Measurements from ENCODE around the gene CBR4. TPM values are rescaled to one million over a fixed set of nuclear protein-coding genes. Genes with fewer than 3 reads are reported as not detected.

The CBR4 gene
- total RNA-seq, 2 experiments from 2014 or later, result 21.9 to 40.9 TPM

DNA sequence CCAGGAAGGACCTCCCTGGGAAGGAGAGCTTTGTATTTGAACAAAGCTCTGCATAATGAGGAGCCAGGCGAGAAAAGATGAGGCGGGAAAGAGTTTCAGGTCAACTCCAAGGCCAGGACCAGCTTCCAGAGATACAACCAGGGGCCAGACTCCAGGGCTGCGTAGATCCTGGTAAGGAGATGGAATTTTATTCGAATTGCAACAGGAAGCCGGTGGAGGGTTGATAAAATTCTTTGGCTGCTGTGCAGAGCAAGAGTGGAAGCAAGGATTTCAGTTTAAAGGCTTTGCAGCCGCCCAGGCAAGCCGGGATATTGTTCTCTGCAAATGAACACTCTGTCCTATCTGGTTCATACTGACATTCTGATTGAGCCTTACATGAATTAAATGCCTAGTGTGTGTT is 40.2 kb upstream of the CBR4 start:
- DNase-seq (ENCODE audit: low spot score), result no peak
- TF ChIP-seq EZH2phosphoT487 (IDR thresholded peaks at IDR 0.05; ENCODE audit: borderline replicate concordance, low read depth, low read length) (no peak), CTCF (conservative IDR thresholded peaks at IDR 0.05; ENCODE audit: low read length) (no peak)
- H2AFZ ChIP-seq (ENCODE audit: low read length), result no peak overlapping the region
- no peak overlapping the region for H3K4me2 ChIP-seq (ENCODE audit: low read length)
- no peak overlapping the region for H3K27ac ChIP-seq (ENCODE audit: low read depth, low read length, poor library complexity, severe bottlenecking)
- intact Hi-C loops (cut with micrococcal nuclease; ENCODE audit: unreplicated experiment), result no loop called here
- H3K79me2 ChIP-seq (ENCODE audit: insufficient read depth, low read depth, low read length), result no peaks in the 10 kb centered on the region
- no peaks in the 10 kb centered on the region for H3K9me3 ChIP-seq (ENCODE audit: low read length)
- BruUV-seq (replicated peaks), result no TSS peak
- no peaks in the 10 kb centered on the region for H3K4me1 ChIP-seq (ENCODE audit: insufficient read depth, low read length, poor library complexity, severe bottlenecking)
- no peaks in the 10 kb centered on the region for H3K36me3 ChIP-seq (ENCODE audit: insufficient read depth, low read length)
- no peaks in the 10 kb centered on the region for H3K9me2 ChIP-seq (ENCODE audit: insufficient read depth, low read length)
- POLR2A ChIA-PET, result no interaction called here
- CTCF ChIA-PET (ENCODE audit: unreplicated experiment), result no interaction called here
- H3K4me3 ChIP-seq (ENCODE audit: low read depth, low read length, poor library complexity, severe bottlenecking), result no peak overlapping the region
- no peaks in the 10 kb centered on the region for H4K20me1 ChIP-seq (ENCODE audit: insufficient read depth, low read length)

DNA sequence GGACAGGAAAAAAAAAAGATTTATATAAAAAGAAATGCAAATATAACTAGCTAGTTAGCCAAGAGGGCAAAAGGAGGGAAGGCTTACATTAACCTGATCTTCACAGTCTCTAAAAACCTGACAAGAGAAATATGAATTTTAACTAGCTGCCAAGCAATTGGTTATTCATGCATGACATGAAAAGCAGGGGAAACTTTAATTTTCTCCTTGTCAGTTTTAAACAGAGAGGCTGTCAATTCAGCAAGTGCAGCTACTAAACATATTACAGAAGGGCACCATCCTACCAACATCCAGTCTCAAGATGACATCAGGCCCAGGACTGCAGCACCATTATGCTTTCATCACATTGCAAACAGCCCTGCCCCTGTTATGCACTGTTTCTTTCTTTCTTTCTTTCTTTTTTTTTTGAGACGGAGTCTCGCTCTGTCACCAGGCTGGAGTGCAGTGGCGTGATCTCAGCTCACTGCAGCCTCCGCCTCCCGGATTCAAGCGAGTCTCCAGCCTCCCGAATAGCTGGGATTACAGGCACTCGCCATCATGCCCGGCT is 38.9 kb upstream of the CBR4 start:
- POLR2A ChIA-PET, result no interaction called here
- Histone ChIP-seq H3K4me3 (ENCODE audit: low read depth, low read length, poor library complexity, severe bottlenecking) (no peak overlapping the region), H3K79me2 (ENCODE audit: insufficient read depth, low read depth, low read length) (no peaks in the 10 kb centered on the region), H3K9me3 (ENCODE audit: low read length) (no peaks in the 10 kb centered on the region), H3K36me3 (ENCODE audit: insufficient read depth, low read length) (no peaks in the 10 kb centered on the region), H2AFZ (ENCODE audit: low read length) (no peak overlapping the region), H3K27ac (ENCODE audit: low read depth, low read length, poor library complexity, severe bottlenecking) (no peak overlapping the region), H3K4me2 (ENCODE audit: low read length) (no peak overlapping the region), H3K9me2 (ENCODE audit: insufficient read depth, low read length) (no peaks in the 10 kb centered on the region), H4K20me1 (ENCODE audit: insufficient read depth, low read length) (no peaks in the 10 kb centered on the region), H3K4me1 (ENCODE audit: insufficient read depth, low read length, poor library complexity, severe bottlenecking) (no peaks in the 10 kb centered on the region)
- TF ChIP-seq EZH2phosphoT487 (IDR thresholded peaks at IDR 0.05; ENCODE audit: borderline replicate concordance, low read depth, low read length) (no peak), CTCF (conservative IDR thresholded peaks at IDR 0.05; ENCODE audit: low read length) (no peak)
- DNase-seq (ENCODE audit: low spot score), result no peak
- CTCF ChIA-PET (ENCODE audit: unreplicated experiment), result no interaction called here
- no TSS peak for BruUV-seq (replicated peaks)
- intact Hi-C loops (cut with micrococcal nuclease; ENCODE audit: unreplicated experiment), result no loop called here

- BruUV-seq (replicated peaks), result no TSS peak
- CTCF ChIA-PET (ENCODE audit: unreplicated experiment), result no interaction called here
Measured at GRCh38 chr4:169047956-169048355, 37.9 kb upstream of the CBR4 start.

More at GRCh38 chr4:169047956-169048355, 37.9 kb upstream of the CBR4 start:
- intact Hi-C loops (cut with micrococcal nuclease; ENCODE audit: unreplicated experiment), result no loop called here
- H3K36me3 ChIP-seq (ENCODE audit: insufficient read depth, low read length), result no peaks in the 10 kb centered on the region
- H3K4me2 ChIP-seq (ENCODE audit: low read length), result no peak overlapping the region
- POLR2A ChIA-PET, result no interaction called here
- no peaks in the 10 kb centered on the region for H3K79me2 ChIP-seq (ENCODE audit: insufficient read depth, low read depth, low read length)
- no peak overlapping the region for H3K4me3 ChIP-seq (ENCODE audit: low read depth, low read length, poor library complexity, severe bottlenecking)
- no peak overlapping the region for H2AFZ ChIP-seq (ENCODE audit: low read length)
- H3K27ac ChIP-seq (ENCODE audit: low read depth, low read length, poor library complexity, severe bottlenecking), result no peak overlapping the region
- no peaks in the 10 kb centered on the region for H4K20me1 ChIP-seq (ENCODE audit: insufficient read depth, low read length)
- DNase-seq (ENCODE audit: low spot score), result no peak
- TF ChIP-seq CTCF (conservative IDR thresholded peaks at IDR 0.05; ENCODE audit: low read length) (no peak), EZH2phosphoT487 (IDR thresholded peaks at IDR 0.05; ENCODE audit: borderline replicate concordance, low read depth, low read length) (no peak)
- no peaks in the 10 kb centered on the region for H3K9me2 ChIP-seq (ENCODE audit: insufficient read depth, low read length)
- no peaks in the 10 kb centered on the region for H3K4me1 ChIP-seq (ENCODE audit: insufficient read depth, low read length, poor library complexity, severe bottlenecking)
- no peaks in the 10 kb centered on the region for H3K9me3 ChIP-seq (ENCODE audit: low read length)
